Raji (cell line): Measurements from ENCODE around the gene SMAD6.

Source experiments
- POLR2A ChIP-seq: IDR thresholded peaks from 2 replicates; pipeline ENCODE4 v1.6.1; 2011; ENCODE audit warnings: low read depth, low read length, control low read depth; ENCODE audit not compliant: insufficient read depth

SMAD6 gene

DNA sequence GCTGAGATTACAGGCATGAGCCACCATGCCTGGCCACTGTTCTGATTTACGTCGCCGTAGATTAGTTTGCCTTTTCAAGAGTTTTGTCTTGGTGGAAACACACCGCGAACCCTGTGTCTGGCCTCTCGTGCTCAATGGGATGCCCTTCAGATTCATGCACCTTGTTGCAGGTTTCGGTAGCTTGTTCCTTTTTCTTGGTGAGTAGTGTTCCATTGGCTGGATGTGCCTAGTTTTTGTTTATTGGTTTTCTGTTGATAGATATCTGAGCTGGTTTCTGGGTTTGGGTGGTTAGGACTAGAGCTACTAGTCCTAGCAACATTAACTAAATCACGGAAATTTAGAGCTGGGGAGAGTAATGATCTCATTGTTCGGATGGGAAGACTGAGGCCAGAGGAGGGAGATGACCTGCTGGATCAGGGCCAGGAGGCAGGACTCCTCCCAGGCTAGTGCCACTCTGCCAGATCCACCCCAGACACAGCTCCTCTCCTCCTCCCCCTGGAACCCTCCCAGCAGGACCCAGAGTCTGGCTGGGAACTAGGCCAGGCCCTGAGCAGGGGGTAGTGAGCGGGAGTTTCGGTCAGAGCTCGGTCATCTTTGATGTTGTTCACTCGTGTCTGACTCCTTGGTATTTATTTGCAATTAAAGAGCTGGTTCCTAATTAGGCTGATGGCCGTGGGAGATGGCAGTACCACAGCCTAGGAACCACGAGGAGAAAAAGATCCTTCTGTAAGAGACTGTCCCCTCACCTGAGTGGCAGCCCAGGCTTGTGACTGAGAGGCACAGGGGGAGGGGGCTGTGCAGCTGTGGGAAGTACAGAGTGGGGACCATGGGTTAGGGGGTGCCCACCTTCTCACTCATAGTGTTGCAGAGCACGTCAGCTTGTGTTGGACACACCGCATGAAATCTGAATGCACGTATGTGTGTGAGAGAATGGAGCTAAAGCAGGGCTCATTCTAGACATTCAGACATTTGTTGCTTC, 73.4 kb downstream of the SMAD6 start:
- no peak for TF ChIP-seq POLR2A

DNA sequence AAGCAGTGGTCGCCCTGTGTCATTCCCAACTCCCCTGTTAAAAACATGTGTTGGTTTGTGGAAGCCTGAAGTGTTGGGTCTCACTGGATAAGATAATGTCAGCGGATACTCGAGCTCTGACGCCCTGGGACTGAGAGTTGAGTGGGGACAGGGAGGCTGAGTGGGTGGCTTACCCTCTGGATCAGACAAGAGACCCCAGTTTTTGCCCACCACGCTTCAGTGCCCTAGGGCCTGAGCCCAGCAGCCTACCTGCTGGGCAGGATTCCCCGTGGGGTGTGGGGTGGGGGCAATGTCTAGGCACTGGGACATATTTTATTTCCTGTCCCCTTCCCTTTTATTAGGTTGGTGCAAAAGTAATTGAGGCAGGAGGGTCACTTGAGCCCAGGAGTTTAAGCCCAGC, 75.0 kb downstream of the SMAD6 start:
- no peak for TF ChIP-seq POLR2A

DNA sequence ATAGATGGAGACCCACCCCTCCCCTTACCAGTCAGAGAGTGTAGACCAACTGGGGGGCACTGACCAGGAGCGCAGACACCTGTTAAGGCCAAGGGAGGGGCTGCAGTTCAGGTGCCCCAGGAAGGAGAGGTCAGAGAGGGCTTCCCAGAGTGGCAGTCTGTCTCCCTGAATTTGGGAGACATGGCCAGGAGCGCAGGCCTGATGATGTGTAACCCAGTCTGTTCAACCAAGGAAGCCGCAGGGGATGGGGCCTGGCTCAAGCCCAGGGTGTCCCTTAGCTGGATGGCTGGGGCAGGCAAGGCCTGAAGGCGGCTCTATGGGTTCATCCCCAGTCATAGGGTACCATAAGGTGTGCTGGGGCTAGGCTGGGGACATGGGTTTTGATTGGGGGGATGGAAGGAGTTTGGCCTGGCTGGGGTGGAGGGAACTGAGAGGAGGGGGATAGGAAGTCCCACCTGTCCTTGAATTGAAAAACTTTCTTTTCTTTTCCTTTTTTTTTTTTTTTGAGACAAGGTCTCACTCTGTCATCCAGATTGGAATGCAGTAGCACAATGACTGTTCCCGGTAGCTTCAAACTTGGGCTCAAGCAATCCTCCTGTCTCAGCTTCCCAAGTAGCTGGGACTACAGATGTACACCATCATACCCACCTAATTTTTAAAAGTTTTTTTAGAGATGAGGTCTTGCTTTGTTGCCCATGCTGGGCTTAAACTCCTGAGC, 75.7 kb downstream of the SMAD6 start:
- TF ChIP-seq POLR2A, result no peak

DNA sequence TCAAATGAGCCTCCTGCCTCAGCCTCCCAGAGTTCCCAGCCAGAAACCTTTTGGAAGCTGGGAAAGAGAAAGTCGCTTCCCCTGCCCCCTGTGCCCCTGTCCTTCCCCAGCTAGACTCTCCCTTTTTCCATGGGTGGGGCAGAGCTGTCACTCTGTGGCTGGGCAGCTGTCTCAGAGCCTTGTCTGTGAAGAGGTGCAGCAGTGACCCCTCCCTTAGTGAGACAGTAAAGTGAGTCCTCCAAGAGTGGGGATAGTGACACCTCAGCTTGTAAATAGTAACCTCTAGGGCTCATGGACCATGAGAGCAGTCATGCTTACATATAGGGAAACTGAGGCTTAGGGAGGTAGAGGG, 76.3 kb downstream of the SMAD6 start:
- TF ChIP-seq POLR2A, result no peak

DNA sequence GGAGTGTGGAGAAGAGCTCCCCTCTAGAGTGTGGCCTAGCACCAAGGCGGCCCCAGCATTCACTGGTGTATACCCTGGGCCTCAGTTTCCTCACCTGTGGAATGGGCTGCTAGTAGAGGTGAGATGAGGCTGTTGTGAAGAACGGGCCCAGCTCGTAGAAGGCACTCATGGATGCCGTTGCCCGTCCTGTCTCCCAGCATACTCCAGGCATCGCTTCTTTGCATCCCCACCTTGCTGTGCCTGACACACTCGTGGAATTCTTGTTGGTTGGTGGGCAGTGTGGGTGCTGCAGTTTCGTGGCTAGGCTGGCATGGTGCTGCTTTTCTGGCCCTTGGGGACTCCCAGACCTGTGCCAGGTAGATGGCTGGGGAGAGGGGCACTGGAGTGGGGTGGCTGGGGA, 76.7 kb downstream of the SMAD6 start:
- TF ChIP-seq POLR2A, result no peak

DNA sequence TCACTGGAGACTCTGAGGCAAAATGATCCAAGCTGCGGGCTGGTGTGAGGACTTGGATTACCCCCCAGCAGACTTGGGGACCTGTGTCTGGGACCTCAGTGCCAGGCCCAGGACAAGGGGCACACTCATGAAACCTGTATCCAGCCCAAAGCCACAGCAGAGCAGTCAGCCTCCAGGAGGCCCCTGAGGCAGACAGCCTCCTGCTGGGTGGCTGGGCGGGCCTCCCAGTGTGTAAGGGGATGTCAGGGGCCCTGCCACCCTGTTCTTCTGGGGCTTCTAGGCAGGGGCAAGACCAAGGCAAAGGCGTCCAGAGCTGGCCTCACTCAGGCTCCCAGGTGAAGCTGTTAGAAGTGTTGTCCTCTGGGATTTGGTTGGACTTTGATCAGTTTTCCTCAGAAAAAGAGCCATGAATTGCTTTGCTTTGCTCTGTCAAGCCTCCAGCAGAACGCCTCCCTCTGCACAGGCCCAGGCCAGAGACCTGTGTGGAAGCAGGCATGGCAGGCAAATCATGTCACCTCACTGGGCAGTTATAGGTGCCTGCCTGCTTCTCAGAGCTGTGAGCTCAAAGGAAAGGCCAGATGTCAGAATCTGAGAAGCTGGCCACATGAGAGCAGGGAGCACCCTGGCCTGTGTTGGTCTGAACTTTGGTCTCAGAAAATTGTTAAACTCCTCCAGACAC, 77.4 kb downstream of the SMAD6 start:
- TF ChIP-seq POLR2A, result no peak

DNA sequence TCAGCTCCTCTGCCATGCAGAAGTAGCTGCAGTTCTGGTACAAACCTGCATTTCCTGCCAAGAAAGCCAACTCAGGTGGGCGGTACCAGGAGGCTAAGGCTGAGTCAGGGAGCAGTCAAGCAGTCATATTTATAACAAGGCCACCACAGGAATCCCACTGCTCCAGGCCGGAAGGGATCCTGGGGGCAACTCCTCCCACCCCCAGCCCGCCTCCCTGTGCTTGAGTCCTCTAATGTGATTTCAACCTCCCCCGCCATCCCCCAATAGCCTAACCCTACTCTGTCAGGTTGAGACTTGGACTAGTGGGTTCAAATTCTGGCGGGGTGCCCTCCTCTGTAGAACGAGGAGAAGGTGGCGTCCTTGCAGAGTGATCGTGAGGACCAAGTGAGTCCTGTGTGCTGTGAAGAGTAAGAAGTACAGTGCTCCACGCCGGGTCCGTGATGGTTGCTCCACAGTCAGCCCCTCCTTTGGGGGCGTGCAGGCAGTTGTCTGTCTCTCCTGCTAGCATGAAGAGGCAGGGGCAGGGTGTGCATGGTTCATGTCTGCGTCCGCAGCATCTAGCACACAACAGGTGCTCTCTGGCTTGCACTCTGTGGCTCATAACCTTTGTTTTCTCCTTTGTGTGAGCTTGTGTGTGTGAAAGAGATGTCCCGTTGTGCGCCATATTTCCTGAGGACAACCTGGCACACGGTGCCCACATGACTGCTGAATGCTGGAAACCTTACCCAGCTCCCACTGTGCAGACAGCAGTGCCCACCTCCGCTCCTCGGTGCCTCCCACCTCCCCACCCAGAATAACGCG, 78.3 kb downstream of the SMAD6 start:
- no peak for TF ChIP-seq POLR2A

DNA sequence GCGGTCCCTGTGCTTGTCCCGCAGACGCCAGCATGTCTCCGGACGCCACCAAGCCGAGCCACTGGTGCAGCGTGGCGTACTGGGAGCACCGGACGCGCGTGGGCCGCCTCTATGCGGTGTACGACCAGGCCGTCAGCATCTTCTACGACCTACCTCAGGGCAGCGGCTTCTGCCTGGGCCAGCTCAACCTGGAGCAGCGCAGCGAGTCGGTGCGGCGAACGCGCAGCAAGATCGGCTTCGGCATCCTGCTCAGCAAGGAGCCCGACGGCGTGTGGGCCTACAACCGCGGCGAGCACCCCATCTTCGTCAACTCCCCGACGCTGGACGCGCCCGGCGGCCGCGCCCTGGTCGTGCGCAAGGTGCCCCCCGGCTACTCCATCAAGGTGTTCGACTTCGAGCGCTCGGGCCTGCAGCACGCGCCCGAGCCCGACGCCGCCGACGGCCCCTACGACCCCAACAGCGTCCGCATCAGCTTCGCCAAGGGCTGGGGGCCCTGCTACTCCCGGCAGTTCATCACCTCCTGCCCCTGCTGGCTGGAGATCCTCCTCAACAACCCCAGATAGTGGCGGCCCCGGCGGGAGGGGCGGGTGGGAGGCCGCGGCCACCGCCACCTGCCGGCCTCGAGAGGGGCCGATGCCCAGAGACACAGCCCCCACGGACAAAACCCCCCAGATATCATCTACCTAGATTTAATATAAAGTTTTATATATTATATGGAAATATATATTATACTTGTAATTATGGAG, 79.1 kb downstream of the SMAD6 start:
- TF ChIP-seq POLR2A, result no peak

DNA sequence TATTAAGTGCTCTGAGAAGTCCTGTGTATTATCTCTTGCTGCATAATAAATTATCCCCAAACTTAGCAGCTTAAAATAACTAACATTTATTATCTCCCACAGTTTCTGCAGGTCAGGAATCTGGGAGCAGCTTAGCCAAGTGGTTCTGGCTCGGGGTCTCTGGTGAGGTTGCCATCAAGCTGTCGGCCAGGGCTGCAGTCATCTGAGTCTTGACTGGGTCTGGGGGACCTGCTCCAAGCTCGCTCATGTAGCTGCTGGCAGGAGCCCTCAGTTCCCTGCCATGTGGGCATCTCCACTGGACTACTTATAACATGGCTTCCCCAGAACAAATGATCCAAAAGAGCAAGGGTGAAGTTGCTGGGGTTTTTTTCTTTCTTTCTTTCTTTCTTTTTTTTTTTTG, 80.7 kb downstream of the SMAD6 start:
- TF ChIP-seq POLR2A, result no peak

DNA sequence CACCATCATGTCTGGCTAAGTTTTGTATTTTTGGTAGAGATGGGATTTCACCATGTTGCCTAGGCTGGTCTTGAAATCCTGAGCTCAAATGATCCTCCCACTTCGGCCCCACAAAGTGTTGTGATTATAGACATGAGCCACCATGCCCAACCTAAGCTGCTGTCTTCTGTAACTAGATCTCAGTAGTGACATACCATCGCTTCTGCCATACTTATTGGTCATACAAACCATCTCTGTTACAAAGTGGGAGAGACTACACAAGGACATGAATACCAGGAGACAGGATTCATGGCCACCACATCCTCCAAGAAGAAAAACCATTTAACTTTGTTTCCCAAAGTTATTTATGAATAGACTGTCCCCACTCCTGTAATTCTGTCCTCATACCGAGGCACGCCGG, 81.3 kb downstream of the SMAD6 start:
- TF ChIP-seq POLR2A, result no peak

DNA sequence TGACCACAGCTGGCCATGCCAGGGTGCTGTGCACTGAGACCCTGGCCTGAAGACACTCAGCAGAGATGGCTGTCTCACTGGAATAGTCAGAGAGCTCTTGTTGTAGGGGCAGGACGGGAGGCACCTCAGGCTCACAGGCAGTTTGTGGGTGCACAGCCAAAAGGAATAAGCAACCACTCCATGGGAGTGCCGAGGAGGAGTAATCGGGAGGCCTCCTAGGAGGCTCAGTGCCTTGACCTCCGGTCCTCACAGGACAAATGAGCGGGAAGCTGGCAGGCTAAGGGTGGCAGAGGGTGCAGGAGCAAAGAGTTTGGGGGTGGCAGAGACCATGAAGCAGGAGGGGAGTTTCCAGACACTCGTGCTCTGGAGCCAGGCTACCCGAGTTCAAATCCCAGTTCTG, 81.7 kb downstream of the SMAD6 start:
- no peak for TF ChIP-seq POLR2A

DNA sequence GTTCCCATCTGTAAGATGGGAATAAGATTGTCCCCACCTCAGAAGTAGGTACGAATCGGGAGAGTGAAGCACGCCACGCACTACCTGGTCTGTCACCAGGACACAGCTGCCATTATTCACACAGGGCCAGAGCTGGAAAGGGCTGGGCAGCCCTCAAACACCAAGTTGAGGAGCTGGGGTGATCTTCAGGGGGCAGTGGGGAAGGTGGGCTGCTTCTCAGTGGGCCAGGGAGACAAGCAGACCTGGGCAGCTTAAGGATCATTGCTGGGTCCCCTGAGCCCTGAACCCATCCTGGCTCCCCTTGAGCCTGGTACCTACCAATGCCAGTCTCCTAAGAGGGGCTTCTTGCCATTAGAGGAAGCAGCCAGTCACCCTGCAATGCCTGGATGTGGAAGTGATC, 82.1 kb downstream of the SMAD6 start:
- no peak for TF ChIP-seq POLR2A

DNA sequence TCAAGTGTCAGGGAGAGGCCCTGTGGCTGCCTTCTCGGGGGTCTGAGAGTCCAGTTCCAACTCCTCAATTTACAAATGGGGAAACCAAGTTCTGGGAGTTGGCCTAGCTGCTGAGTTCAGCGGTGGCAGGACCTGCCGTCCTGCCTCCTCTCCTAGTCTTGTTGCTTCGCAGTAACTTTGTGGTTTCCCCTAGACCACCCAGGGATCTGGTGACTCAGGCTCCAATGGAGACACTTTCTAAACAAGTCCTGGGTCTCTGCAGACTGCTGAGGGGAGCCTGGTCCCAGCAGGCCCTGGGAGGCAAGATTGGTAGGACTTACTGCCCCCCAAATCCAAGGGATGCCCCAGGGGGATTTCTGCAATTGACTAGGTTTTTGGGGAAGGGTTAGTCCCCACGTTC, 83.6 kb downstream of the SMAD6 start:
- no peak for TF ChIP-seq POLR2A

DNA sequence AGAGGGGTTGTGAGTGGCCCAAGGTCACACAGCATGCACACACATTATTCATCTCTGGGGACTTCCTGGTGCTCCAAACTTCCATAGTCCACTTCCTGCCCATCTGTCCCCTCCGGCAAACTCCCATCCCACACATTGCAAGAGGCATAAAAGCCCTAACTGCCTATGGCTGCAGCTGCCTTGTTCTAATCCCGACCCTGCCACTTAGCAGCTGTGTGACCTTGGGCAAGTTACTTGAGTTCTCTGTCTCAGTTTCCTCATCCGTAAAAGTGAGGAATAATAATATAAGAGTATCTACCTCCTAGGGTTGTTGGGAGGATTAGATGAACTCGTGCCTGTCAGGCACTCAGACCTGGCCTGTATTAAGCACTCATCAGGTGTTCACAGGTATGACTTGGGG, 84.2 kb downstream of the SMAD6 start:
- TF ChIP-seq POLR2A, result no peak
